Stimulated activated CD8-positive, alpha-beta memory T cell treated with anti-CD3 and anti-CD28 coated beads, Interleukin-2, amount 100 ng/mL, for 1 hour (primary cell): ENCODE measurements around the gene PRPF39.
"Not testable (repeated sequence)": the region's sequence is repeated elsewhere in the genome, so short reads cannot be mapped to it uniquely, and the experiment has no call there.

Experiments used
- DNase-seq, 2 donors: peaks; one replicate each; pipeline ENCODE4 v3.0.0-alpha.2; 2020; ENCODE audit warnings: low read depth in 2 of 2

PRPF39 gene

GRCh38 chr14:45136399-45136798 is 52.5 kb downstream of the PRPF39 start:
- DNase-seq: no peak

GRCh38 chr14:45140661-45141187 is 56.8 kb downstream of the PRPF39 start:
- DNase-seq: no peak

GRCh38 chr14:45142083-45142482 is 58.2 kb downstream of the PRPF39 start:
- not testable (repeated sequence) for DNase-seq

- DNase-seq: no peak
Measured at GRCh38 chr14:45144658-45145057, 60.7 kb downstream of the PRPF39 start.

GRCh38 chr14:45145214-45145613 is 61.3 kb downstream of the PRPF39 start:
- DNase-seq: no peak

- DNase-seq: no peak
Measured at GRCh38 chr14:45149602-45150001, 65.7 kb downstream of the PRPF39 start.

GRCh38 chr14:45150386-45150890 is 66.5 kb downstream of the PRPF39 start:
- DNase-seq: no peak

GRCh38 chr14:45156067-45156466 is 72.2 kb downstream of the PRPF39 start:
- DNase-seq: no peak
